HG03108 (cell line): ENCODE data around the gene NT5DC4.
A peak's percentile ranks its signal among the peaks of the same experiment; 100 is the strongest.

Experiments
- ATAC-seq: cut with Tn5 transposase; IDR thresholded peaks from one replicate; pipeline ENCODE4 v1.9.1; 2021; ENCODE audit warnings: moderate library complexity; ENCODE audit not compliant: unreplicated experiment

Gene NT5DC4

GRCh38 chr2:112782234-112782799 lies 61.5 kb downstream of the NT5DC4 start:
- peak; percentile 90 for ATAC-seq

- ATAC-seq: no peak
Observed at GRCh38 chr2:112783187-112783714, 62.4 kb downstream of the NT5DC4 start.

GRCh38 chr2:112784199-112785189 lies 63.7 kb downstream of the NT5DC4 start, which contains the start of gene IL1A:
Gene IL1A (minus strand): TSS chr2:112784493. CDS start chr2:112783770, 723 bp downstream.
- no peak for ATAC-seq

- no peak for ATAC-seq
Observed at GRCh38 chr2:112787294-112787693, 66.5 kb downstream of the NT5DC4 start.

- no peak for ATAC-seq
Observed at GRCh38 chr2:112787729-112788393, 67.0 kb downstream of the NT5DC4 start.

- ATAC-seq: no peak
Observed at GRCh38 chr2:112788653-112789052, 67.8 kb downstream of the NT5DC4 start.
